HG03196 (cell line): ENCODE results near the gene LRP3.
"Not testable (repeated sequence)": the region's sequence is repeated elsewhere in the genome, so short reads cannot be mapped to it uniquely, and the experiment has no call there.

Source experiments
- ATAC-seq: cut with Tn5 transposase; IDR thresholded peaks from one replicate; pipeline ENCODE4 v1.9.1; 2021; ENCODE audit not compliant: unreplicated experiment

The LRP3 gene, protein sequence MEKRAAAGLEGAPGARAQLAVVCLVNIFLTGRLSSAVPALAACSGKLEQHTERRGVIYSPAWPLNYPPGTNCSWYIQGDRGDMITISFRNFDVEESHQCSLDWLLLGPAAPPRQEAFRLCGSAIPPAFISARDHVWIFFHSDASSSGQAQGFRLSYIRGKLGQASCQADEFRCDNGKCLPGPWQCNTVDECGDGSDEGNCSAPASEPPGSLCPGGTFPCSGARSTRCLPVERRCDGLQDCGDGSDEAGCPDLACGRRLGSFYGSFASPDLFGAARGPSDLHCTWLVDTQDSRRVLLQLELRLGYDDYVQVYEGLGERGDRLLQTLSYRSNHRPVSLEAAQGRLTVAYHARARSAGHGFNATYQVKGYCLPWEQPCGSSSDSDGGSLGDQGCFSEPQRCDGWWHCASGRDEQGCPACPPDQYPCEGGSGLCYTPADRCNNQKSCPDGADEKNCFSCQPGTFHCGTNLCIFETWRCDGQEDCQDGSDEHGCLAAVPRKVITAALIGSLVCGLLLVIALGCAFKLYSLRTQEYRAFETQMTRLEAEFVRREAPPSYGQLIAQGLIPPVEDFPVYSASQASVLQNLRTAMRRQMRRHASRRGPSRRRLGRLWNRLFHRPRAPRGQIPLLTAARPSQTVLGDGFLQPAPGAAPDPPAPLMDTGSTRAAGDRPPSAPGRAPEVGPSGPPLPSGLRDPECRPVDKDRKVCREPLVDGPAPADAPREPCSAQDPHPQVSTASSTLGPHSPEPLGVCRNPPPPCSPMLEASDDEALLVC

DNA sequence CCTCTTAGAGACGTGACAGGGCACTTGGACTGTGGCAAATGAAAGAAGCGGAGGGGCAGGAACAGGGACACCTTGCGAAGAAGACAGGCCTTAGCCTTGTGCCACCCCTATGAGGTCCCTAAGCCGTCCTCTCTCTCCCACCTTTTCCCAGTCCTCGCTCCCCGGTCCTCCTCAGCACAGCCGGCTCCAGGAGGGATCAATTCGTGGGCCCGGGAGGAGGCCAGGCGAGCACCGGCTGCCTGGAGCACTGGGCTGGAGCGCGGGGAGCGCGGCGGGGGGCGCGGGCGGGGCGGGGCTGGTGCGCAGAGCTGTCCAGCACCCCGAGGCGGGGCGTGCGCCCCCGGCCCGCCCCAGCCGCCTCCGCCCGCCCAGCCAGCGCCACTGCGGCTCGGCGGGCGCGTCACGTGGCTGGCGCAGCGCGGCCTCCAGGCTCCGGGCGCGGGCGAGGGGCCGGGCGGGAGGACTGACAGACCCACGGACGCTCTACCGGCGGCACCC, at the start of gene LRP3:
Gene LRP3, plus strand, starts transcription at position 466 of the 498 bp plus-strand sequence. CDS start 456 bp downstream, outside the sequence.
- ATAC-seq: no peak

DNA sequence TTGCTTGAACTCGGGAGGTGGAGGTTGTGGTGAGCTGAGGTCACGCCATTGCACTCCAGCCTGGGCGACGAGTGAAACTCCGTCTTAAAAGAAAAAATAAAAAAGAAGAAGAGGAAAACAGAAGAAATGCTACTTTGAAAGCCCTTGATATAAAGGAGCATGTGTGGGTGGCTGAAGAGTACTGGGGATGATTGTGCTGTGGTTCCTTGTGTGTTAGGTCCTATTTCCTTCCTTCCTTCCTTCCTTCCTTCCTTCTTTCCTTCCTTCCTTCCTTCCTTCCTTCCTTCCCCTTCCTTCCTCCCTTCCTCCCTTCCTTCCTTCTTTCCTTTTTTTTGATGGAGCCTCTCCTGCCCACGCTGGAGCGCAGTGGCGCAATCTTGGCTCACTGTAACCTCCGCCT, 47.9 kb upstream of the LRP3 start:
- ATAC-seq: no peak

DNA sequence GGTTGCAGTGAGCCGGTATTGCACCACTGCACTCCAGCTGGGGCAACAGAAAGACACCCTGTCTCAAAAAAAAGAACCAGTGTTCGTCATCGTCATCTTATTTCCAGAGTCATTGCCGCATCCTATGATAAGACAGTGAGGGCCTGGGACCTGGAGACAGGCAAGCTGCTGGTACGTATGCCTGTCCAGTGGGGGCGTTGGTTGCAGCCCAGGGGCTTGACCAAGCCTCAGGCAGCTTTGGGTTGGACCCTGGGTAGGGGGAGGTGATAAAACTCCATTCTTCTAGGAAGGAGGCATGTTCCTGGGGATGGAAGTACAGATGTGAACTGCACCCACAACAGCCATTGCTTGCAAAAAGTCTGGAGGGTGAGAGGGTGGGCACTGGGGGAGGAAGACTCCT, 46.6 kb upstream of the LRP3 start:
- ATAC-seq: no peak

DNA sequence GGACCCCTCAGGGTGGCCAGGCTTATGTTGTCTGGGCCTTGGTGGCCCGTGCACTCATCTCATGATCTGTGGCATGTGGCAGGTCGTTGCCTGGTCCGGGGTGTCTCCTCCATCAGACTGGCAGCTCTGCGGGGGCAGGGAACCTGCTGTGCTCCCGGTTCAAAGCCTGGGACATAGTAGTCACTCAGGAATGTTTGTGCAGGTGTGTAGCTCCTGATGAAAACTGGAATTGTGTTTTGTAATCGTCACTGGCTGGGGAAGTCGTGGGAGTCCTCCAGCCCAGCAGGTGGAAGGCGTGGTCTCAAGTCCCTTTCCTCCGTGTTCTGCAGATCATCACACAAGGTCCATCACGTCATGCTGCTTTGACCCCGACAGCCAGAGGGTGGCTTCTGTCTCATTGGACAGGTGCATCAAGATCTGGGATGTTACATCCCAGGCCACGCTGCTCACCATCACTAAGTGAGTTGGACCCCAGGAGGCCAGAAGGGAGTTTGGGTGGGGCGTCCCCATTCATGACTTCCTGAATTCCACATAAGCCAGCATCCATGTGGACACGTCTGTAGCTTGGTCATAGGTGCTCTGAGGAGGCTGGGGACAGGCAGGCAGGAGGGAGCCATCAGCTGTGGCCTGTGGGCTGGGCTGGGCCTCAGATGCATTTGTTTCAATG, 43.1 kb upstream of the LRP3 start:
- no peak for ATAC-seq

DNA sequence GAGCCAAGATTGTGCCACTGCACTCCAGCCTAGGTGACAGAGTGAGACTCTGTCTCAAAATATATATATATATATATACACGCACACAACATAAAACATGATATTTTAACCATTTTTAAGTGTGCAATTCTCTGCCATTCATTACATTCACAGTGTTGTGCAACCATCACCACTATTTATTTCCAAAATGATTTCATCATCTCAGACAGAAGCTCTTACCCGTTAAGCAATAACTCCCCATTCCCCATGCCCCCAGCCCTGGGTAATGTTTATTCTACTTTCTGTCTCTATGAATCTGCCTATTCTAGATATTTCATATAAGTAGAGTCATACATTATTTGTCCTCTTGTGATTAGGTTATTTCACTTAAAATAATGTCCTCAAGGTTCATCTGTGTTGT, 42.0 kb upstream of the LRP3 start:
- ATAC-seq: no peak

DNA sequence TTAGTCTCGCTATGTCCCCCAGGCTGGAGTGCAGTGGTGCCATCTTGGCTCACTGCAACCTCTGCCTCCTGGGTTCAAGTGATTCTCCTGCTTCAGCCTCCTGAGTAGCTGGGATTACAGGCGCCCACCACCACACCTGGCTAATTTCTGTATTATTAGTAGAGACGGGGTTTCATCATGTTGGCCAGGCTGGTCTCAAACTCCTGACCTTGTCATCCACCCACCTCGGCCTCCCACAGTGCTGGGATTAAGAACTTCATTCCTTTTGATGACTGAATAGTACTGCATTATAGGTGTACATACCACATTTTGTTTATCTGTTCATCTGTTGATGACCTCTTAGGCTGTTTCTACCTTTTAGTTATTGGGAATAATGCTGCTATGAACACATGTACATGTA, 41.5 kb upstream of the LRP3 start:
- ATAC-seq: not testable (repeated sequence)

DNA sequence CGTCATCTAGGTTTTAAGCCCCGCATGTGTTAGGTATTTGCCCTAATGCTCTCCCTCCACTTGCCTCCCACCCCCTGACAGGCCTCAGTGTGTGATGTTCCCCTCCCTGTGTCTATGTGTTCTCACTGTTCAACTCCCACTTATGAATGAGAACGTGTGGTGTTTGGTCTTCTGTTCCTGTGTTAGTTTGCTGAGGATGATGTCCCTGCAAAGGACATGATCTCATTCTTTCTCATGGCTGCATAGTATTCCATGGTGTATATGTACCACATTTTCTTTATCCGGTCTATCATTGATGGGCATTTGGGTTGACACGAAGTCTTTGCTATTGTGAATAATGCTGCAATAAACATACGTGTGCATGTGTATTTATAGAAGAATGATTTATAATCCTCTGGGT, 39.8 kb upstream of the LRP3 start:
- ATAC-seq: not testable (repeated sequence)

DNA sequence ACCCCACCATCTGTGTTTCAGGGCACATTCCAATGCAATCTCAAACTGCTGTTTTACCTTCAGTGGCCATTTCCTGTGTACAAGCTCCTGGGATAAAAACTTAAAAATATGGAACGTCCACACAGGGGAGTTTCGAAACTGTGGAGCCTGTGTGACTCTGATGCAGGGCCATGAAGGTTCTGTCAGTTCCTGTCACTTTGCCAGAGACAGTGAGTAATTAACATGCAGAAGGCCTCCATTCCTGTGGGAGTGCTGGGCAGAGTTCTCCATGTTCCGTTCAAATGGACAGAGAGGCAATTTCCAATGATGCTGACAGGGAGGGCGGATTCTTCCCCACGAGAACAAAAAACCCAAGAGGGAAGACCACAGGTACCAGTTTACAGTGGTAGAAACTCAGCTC, 37.8 kb upstream of the LRP3 start:
- ATAC-seq: no peak

DNA sequence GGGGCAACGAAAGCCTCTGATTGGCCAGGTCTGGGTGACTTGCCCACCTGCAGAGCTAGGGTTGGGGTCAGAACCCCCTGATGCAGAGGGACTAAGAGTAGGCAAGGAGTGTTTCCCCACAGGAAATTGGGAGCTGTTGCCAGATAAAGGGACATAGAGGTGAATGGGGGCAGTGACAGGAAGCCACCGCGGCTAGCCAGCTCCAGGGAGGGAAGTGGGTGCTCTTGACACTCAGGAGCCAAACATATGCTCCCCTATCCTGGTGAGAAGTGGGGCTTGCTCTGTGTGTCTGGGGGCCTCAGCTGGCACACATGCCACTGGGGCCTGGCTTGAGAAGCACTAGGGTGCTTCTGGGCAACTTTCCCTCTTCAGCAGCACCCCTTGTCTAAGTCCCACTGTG, 36.2 kb upstream of the LRP3 start:
- ATAC-seq: no peak

DNA sequence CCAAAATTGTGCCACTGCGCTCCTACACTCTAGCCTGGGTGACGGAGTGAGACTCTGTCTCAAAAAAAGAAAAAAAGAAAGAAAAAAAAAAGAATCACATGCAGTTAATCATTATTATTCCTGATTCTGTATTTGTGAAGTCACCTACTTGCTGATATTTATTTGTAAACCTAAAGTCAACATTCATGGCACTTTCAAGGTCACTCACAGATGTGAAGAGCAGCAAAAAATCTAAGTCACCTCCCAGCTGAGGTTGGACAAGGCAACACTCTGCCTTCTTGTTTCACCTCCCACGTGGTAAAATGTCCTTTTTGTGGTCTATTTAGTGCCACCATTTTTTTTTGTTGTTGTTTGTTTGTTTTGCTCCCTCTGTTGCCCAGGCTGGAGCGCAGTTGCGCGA, 35.8 kb upstream of the LRP3 start:
- ATAC-seq: no peak

DNA sequence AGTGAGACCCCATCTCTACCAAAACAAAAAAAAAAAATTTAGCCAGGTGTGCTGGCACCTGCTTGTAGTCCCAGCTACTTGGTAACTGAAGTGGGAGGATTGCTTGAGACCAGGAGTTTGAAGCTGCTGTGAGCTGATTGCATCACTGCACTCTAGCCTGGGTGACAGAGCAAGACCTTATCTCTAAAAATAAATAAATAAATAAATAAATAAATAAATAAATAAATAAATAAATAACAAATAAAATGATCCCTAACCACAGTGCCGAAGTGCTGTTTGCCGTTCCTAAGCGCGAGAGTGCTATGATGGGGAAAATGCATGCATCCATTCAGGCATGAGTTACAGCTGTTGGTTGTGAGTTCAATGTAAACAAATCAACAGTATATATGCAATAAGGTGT, 35.0 kb upstream of the LRP3 start:
- ATAC-seq: no peak

DNA sequence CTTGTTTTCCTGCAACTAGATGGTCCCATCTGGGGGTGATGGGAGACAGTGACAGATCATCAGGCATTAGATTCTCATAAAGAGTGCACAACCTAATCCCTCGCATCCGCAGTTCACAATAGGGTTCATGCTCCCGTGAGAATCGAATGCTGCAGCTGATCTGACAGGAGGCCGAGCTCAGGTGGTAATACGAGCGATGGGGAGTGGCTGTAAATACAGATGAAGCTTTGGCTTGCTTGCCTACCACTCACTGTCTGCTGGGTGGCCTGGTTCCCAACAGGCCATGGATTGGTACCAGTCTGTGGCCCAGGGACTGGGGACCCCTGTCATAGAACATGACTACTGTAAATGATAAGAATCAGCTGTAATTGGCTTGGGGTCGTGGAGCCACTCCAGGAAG, 34.2 kb upstream of the LRP3 start:
- no peak for ATAC-seq

DNA sequence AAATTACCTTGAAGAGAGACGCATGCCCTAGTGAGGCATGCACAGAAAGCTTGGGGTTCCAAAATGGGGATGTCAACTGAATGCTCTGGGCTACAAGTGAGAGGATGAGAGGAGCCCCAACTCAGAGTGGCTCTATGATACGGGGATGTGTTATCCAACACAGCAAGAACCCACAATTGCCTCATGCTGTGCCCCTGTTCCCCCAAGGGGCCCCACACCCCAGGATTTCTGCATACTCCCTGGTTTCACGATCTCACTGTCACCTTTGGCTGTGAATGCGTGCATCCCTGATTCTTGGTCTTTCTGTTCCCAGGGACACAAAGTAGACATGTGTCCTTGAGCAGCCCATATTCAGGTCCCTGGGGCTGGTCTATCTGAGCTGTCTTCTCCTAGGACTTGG, 32.9 kb upstream of the LRP3 start:
- ATAC-seq: no peak

DNA sequence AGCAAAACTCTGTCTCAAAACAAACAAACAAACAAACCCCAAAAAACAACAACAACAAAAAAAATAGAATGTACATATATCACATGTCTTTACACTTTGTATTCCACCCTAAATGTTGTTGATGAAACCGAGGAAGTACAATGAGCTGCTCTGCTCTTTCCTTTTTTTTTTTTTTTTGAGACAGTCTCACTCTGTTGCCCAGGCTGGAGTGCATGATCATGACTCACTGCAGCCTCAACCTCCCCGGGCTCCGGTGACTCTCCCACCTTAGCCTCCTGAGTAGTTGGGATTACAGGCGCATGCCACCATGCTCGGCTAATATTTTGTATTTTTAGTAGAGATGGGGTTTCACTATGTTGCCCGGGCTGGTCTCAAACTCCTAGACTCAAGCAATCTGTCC, 30.6 kb upstream of the LRP3 start:
- no peak for ATAC-seq

DNA sequence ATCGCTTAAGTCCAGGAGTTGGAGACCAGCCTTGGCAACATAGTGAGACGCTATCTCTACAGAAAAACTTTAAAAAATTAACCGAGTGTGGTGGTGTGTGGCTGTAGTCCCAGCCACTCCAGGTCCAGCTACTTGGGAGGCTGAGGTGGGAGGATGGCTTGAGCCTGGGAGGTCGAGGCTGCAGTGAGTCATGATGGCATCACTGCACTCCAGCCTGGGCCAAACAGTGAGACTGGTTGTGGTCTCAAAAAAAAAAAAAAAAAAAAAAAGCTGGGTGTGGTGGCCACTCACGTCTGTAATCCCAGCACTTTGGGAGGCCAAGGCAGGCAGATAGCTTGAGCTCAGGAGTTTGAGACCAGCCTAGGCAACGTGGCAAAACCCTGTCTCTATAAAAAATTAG, 28.1 kb upstream of the LRP3 start:
- not testable (repeated sequence) for ATAC-seq

DNA sequence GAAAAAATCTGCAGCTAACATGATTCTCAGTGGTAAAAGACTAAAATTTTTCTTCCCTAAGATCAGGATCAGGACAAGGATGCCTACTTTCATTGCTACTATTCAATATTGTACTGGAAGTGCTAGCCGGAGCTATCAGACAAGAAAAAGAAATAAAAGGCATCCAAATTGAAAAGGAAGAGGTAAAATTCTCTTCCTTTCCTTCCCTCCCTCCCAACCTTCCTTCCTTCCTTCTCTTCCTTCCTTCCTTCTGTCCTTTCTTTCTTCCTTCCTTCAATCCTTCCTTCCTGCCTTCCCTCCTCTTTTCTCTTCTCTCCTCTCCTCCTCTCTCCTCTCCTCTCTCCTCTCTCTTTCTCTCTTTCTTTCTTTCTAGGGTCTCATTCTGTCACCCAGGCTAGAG, 26.7 kb upstream of the LRP3 start:
- no peak for ATAC-seq

DNA sequence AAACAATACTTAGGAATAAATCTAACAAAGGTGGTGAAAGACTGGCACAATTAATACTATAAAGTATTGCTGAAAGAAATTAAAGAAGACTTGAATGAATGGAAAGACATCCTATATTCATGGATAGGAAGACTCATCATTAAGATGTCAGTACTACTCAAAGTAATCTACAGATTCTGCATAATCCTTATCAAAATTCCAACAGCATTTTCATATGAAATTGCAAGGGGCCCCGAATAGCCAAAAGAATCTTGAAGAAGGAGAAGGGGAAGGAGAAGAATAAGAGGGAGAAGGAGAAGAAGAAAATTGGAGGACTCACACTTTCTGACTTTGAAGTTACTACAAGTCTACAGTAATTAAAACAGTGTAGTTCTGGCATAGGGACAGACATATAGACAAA, 25.6 kb upstream of the LRP3 start:
- no peak for ATAC-seq

DNA sequence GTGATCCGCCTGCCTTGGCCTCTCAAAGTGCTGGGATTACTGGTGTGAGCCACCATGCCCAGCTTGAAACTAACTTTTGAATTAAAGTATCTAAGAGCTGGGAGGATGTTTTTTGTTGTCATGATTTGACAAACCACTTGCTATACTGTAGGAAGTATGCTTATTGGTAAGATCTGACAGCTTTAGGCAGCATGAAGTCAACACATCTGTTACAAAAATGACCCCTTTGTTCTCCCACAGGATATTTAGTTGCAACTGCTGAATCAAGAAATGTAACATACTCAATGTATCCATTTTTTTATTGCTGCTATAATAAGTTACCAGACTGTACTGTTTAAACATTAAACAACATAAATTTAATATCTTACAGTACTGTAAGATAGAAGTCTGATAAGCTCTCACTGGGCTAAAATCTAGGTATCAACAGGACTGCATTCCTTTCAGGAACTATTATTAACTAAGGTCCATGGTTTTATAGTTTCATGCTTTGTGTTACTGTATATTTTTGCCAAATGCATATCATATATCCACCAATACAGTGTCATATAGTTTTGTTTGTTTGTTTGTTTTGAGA, 22.8 kb upstream of the LRP3 start:
- ATAC-seq: no peak

DNA sequence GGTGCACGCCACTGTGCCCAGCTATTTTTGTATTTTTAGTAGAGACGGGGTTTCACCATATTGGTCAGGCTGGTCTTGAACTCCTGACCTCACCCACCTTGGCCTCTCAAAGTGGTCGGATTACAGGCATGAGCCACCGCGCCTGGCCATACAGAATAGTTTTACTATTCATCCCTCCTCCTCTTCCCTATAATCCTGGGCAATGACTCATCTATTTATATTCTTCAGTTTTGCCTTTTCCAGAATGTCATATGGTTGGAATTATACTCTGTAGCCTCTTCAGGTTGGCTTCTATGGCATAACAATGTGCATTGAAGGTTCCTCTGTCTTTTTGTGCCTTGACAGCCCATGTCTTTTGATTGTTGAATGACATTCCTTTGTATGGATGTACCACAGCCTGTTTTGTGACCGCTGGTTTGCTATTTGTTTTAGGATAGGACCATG, 22.2 kb upstream of the LRP3 start:
- no peak for ATAC-seq

DNA sequence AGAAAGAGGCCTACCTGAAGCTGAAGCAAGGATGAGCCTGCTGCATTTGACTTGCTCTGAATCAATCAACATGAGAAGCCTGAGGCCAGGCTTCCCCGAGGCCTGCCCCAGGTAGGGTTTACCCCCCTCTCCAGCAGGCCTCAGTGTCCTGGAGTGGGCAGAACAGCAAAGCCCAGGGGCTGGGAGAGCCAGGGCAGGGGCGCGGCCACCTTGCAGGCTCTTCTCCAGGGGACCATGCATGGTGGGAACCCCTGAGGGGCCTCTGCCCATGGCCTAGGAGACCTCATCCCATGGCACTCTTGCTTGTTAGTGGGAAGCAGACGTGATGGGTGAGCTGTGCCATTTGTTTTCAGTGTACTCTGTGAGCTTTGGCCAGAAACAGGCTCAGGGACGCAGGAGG, 19.9 kb upstream of the LRP3 start:
- ATAC-seq: no peak

DNA sequence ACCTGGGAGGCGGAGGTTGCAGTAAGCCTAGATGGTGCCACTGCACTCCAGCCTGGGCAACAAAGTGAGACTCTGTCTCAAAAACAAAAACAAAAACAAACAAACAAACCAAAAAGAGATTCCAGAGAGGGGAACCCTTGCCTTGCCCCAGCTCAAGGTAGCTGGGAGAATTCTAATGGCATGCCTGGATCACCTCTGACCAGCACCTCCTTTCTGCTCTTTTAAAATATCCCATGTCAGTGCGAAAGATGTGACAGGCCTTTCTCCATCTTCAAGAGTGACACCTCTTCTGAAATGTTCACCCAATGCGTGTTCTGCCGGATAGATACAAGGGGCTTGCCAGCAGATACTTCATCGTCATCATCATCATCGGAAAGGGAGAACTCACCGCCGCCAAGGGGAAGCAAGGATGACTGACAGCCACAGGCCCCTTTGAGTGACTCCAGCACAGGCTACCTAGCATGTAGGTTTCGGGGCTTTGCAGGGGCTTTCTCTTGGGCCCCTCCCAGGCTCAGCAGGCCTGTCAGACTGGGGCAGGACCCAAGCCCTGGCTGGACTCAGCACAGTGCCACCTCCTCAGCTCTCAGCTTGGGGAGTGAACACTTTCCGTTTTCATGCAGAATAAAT, 18.9 kb upstream of the LRP3 start:
- no peak for ATAC-seq
